GM12875 (cell line): ENCODE results near the gene C22orf39.

Experiments used
- H3K4me3 ChIP-seq: one replicate; pipeline ENCODE4 v1.5.1; 2011; ENCODE audit warnings: low read depth, low read length, control low read depth
- TF ChIP-seq, protein P1 (sequence below): IDR thresholded peaks from 2 replicates; pipeline ENCODE4 v1.5.1; 2011; ENCODE audit warnings: low read depth, mild to moderate bottlenecking, control low read depth, inconsistent platforms, low read length, moderate library complexity, borderline replicate concordance; ENCODE audit not compliant: insufficient read depth

C22orf39 gene

DNA sequence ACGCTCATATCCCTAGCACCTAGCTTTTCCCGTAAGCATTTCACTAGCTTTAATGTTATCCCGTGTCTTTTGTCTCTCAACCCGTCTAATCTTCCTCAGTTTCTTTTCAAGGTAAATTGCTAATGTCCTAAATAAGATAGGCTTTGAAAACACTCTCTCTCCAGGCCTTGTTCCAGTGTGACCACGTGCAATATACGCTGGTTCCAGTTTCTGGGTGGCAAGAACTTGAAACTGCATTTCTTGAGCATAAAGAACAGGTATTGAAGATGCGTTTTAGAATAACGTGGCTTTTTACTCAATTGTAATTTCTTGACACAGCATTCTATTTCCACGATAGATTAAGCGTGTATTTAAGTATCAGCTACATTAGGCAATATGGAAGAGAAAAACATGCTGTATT lies 33.3 kb upstream of the C22orf39 start:
- TF ChIP-seq, protein P1, sequence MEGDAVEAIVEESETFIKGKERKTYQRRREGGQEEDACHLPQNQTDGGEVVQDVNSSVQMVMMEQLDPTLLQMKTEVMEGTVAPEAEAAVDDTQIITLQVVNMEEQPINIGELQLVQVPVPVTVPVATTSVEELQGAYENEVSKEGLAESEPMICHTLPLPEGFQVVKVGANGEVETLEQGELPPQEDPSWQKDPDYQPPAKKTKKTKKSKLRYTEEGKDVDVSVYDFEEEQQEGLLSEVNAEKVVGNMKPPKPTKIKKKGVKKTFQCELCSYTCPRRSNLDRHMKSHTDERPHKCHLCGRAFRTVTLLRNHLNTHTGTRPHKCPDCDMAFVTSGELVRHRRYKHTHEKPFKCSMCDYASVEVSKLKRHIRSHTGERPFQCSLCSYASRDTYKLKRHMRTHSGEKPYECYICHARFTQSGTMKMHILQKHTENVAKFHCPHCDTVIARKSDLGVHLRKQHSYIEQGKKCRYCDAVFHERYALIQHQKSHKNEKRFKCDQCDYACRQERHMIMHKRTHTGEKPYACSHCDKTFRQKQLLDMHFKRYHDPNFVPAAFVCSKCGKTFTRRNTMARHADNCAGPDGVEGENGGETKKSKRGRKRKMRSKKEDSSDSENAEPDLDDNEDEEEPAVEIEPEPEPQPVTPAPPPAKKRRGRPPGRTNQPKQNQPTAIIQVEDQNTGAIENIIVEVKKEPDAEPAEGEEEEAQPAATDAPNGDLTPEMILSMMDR: no peak
- H3K4me3 ChIP-seq: peak overlapping the region; percentile 88

DNA sequence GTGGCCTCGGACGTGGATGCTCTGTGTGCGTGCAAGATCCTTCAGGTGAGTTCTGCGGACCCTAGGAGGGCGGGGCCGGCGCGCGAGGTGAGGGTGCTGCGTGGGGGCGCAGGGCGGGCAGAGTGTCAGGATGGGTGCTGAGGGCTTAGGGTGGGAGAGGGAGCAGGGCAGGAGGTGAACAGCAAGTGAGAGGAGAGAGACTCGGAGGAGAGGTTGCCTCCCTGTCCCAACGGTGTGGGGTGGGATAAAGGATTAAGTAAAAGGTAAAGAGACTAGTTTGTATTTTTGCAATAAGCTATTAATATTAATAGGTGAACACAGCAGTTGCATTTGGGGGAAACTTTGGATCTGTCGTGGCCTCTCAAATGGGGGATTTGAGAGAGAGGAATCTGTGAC lies 32.7 kb upstream of the C22orf39 start:
- TF ChIP-seq, protein P1: no peak
- peak overlapping the region; percentile 88 for H3K4me3 ChIP-seq

DNA sequence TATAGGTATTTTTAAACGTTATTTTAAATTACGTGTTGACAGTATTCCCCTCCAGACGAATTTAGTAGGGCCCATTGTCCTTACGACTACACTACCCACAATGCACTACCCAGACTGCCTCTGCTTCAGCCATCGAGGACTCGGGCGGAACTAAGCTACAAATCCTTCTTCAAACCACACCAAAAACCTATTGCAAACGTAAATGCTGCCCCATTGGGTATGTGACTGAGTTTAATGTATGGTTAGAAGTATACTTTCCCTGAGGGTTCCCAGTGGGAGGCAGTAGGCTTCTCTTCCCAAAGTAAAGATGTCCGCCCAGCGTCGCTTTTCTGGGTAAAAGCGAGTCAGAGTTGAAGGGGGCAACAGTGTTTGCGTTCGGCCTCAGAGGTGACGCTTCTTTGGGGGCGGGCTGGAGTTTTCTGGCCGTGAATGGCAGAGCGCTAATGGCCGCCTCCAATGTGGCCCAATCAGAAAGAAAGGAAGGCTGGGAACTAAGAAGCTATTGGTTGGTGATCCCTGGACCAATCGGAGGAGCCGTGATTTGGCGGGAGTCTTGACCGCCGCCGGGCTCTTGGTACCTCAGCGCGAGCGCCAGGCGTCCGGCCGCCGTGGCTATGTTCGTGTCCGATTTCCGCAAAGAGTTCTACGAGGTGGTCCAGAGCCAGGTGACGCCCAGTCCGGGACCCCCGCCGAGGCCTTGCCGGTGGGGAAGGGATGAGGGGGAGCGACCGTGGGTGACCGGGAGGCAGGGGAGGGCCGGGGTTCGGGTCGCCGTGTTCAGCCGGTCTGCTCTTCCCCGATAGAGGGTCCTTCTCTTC lies 32.1 kb upstream of the C22orf39 start, which contains the start of gene CDC45:
Gene CDC45 (plus strand): TSS at position 566 of the 818 bp plus-strand sequence. CDS start 49 bp downstream, at position 615.
- TF ChIP-seq, protein P1: no peak
- H3K4me3 ChIP-seq: peak within 1 kb of the TSS; percentile 88

DNA sequence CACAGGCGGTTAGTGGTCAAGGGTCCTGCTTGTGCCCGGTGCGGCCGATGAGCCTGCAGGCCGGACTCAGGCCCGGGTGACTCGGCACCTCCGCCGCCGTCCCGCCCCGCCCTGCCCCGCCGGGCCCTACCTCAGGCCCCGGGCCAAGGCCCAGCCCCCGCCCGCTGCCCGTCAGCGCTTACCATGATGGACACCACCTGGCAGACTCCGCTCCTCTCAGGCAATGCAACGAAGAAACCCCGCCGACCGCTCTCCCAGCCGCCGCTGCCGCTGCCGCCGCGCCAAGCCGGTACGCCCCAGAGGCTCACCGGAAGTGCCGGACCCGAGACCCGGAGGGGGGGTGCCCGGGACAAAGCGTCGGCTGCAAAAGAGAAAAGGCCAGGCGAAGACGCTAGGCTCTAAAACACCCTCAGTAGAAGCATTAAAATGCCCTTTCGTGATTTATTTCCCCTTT lies 31.4 kb upstream of the C22orf39 start, which contains the start of gene UFD1:
Gene UFD1 (minus strand): TSS at position 293 of the 454 bp plus-strand sequence. CDS start 108 bp downstream, at position 185.
- peak within 1 kb of the TSS; percentile 88 for H3K4me3 ChIP-seq
- TF ChIP-seq, protein P1: no peak

DNA sequence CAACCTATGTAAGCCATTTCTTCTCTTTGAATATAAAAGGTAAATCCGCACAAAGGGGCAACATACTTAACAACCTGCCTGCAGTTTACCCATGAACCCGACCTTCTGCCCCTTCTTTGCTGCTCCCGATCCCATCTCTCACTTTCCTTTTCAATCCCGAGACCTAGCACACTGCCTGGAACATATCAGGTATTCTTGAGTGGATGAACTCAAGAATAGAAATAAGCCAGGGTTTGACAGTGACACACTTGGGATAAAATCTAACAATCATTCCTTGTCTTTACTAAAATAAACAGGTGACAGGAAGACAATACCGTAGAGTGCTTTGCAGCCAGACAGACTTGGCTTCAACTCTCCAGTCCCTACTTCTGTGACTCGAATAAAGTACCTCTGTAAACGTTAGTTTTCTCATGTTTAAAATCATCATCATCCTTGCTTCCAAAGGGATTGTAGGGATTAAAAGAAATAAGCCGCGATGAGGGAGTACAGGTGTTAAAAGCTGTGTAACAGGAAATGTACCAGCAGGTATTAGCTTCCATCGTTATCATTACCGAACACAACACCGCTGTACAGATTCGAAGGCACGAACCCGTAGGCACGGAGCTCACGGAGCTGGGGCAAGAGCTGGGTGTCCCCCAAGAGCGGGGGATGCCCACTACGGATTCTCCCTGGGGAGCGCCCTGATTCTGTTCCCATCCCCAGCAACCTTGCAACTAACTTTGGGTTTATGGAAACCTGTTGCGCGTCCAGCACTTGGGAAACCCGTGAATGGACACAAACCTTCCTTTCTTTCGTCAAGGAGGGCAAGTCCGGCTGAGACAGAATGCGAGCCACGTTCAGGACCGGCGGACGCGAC lies 30.8 kb upstream of the C22orf39 start:
- TF ChIP-seq, protein P1: no peak
- H3K4me3 ChIP-seq: peak overlapping the region; percentile 88

DNA sequence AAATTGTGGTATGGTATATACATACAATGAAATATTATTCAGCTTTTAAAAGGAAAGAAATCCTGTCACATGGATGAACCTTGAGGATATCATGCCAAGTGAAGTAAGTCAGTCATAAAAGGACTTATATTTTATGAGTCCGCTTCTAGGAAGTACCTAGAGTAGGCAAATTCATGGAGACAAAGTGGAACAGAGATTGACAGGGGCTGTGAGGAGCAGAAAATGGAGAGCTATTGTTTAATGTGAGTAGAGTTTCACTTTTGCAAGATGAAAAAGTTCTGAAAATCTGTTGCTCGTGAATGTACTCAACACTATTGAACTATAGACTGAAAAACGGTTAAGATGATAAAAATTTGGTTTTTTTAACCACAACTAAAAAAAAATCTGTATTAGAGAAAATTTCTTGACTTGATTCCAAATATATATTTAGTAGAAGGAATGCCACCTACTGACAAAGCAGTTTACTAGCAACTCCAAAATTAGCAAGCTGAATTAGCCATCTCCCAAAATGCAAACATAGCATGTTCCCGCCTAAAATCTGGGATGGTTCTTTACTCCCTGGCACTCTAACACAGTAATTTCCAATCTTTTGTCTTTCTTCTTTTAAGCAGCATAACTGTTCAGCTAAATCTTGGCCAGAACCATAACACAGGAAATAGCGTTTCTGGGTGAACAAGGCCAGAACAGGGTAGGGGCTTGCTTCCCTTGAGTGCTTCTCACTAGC lies 30.0 kb upstream of the C22orf39 start:
- TF ChIP-seq, protein P1: no peak
- H3K4me3 ChIP-seq: peak overlapping the region; percentile 88
